ENCODE results near the gene BAG3.
"Not testable (repeated sequence)": the region's sequence is repeated elsewhere in the genome, so short reads cannot be mapped to it uniquely, and the experiment has no call there.

Gene BAG3

DNA sequence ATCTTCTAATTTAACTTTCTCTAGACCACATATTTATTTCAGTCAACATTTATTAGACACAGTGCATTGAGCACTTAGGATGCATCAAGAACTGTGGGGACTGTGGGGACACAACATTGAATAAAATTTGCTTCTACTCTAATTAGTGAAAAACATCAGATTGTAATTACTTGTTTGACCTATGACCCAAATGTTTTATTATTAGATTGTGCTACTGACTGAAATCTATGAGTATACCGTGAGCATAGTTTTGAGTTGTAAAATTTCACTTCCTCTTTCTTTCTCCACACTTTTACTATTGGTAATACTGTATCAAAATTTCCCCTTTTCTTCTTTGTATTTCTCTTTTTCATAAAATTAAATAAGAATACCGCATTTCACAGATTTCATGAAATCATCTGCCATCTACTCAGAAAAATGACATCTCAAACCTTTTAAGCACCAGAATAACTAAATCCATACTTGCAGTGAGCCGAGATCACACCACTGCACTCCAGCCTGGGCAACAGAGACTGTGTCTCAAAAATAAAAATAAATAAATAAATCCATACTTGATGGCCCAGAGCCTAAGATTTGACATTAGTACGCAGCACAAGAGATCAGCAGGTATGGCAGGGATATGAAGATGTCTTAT is 49.3 kb downstream of the BAG3 start:
- no peak for DNase-seq

DNA sequence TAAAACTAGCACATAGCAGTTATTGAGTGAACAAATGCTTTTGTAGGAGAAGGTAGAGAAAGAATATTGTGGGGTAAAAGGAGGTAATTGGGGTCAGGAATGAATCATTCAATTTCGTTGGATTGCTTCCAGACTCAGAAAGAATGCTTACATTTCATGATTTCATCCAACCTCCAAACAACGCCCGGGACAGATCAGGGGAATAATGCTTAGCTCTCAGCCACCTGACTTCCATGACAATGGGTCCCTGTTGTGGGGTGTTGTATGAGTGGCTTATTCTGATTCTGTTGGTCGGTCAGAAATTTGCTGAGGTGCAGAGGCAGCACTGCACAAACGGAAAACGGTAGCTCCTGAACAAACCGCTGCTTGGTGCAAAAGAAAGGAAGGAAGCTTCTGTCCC is 50.7 kb downstream of the BAG3 start:
- DNase-seq: no peak

DNA sequence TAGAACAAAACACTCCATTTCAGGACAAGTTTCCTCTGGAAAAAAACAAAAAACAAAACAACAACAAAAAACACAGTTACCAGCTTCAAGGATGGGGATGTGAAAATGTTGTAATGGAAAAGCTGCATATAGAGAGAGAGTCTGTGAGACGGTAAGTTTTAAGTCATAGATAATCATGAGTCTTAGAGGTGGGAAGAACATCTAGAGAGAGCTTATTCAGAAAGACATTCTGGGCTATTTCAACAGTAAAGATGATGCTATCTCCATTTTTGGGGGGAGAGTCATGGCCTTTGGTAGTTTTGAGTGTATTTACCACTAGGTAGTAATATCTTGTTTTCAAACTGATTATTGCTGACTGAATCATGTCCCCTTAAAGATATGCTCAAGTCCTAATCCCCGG is 51.4 kb downstream of the BAG3 start:
- DNase-seq: no peak

DNA sequence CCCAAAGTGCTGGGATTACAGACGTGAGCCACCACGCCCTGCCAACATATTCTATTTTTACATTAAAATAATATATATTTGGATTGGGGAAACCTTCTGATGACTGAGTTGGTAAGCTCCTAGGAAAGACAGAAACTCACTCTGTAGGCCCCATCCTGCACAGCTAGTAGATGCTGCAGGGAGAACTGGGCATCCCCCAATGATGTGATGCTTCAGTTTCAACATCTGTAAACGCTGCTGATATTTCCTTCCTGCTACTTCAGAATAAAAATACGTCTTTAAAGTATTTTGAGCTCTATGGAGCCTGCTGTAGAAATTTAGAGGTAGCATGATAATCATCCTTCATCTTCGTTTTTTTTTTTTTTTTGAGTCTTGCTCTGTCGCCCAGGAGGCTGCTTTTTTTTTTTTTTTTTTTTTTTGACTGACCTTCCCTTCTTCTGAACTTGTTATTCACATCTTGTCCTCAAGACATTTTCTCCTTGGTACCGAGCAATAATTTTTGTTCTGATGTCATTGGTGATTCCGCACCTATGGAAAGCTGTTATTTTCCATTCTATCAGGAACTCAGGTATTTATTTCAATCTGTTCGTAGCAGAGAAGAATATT is 52.8 kb downstream of the BAG3 start:
- no peak for DNase-seq

DNA sequence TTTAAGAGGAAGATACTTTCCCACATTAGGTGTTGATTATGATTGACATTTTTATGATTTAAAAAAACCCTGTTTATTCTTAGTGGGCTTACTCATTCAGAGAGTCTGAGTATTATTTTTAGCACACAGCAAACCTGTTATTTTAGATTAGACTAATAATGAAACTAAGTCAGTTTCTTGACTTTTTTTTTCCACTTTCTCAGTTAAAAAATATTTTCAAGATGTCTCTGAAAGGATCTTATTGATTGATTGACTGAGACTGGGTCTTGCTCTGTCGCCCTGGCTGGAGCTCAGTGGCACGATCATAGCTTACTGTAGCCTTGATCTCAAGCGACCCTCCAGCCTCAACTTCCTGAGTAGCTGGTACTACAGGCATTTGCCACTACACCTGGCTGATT is 54.3 kb downstream of the BAG3 start:
- no peak for DNase-seq

DNA sequence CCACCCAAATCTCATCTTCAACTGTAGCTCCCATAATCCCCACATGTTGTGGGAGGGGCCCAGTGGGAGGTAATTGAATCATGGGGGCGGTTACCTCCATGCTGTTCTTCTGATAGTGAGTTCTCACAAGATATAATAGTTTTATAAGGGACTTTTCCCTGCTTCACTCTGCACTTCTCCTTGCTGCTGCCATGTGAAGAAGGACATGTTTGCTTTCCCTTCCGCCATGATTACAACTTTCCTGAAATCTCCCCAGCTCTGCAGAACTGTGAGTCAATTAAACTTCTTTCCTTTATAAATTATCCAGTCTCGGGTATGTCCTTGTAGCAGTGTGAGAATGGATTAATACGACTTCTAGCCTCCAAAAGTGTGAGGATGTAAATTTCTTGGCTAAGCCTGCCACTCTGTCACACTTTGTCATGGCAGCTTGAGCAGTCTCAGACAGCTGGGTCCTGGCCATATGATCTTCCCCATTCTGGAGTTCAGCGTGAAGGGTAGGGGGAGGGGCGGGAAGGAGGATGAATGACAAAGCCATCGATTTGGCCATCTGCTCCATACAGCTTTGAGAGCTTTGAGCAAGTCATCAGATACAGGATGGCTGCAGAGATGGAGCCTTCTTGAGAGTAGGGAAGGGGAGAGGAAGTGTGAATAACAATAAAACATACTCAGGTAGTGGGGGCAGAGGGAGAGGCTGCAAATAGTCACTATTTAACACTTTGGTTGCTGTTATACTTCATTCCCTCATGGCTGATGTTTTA is 55.5 kb downstream of the BAG3 start:
- peak; percentile 89 for DNase-seq

DNA sequence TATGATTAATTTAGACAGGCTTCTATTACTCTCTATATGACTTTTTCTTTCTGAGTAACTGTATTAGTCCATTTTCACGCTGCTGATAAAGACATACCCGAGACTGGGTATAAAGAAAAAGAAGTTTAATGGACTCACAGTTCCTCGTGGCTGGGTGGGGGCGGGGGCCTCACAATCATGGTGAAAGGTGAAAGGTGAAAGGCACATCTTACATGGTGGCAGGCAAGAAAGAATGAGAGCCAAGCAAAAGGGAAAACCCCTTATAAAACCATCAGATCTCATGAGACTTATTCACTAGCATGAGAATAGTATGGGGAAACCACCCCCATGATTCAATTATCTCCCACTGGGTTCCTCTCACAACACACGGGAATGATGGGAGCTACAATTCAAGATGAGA is 56.2 kb downstream of the BAG3 start:
- DNase-seq: not testable (repeated sequence)

DNA sequence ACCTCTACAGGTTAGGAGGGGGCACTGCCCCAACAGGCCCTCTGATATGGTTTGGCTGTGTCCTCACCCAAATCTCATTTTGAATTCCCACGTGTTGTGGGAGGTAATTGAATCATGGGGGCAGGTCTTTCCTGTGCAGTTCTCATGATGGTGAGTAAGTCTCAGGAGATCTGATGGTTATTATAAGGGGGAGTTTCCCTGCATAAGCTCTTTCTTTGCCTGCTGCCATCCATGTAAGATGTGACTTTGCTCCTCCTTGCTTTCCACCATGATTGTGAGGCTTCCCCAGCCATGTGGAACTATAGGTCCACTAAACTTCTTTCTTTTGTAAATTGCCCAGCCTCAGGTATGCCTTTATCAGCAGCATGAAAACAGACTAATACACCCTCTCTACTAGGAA is 59.8 kb downstream of the BAG3 start:
- DNase-seq: not testable (repeated sequence)

DNA sequence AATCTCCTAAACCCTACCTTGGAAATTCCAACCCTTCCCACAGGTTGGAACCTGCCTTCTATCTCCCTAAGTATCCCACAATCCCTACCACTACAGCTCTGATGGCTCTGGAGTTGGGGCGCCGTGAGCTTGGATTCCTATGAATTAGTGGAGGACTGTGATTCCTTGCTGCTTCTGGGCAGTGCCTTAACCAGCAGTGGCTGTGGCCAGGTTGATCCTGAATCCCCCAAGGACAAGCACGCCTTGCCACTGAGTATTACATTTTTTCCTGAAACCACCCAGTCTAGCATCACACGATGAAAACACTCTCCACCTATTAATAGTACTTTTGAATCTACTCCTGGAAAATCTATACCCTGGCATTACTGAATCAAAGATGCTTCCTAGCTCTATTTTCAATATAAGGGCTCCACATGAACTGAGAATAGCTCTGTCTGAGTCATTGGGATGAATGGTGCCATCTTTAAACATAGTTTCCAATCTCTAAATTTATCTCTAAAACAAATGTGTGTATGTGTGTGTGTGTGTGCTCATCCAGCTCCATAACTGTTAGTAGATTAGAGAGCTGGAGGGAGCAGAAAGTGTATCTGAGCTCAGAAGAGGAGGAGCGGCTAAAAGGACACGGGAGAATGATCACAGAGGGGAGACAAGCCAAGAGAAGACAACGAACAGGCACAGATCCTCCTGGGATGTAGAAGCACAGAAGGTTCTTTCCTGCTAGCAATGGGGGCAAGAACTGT is 62.7 kb downstream of the BAG3 start:
- DNase-seq: no peak

DNA sequence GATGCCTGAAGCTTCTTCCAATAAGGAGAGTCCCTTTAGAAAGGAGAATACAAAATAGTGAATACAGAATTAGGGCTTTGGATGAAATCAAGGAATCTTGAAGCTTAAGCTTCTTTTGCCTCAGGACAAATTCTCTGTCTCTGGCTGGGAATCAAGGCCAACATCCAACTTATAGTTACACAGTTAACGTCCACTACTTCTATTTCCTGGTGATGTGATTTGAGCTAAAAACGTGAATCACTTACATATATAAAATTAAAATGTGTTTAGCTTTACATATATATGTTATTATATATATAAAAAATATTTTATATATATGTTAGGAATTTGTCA is 63.3 kb downstream of the BAG3 start:
- no peak for DNase-seq

DNA sequence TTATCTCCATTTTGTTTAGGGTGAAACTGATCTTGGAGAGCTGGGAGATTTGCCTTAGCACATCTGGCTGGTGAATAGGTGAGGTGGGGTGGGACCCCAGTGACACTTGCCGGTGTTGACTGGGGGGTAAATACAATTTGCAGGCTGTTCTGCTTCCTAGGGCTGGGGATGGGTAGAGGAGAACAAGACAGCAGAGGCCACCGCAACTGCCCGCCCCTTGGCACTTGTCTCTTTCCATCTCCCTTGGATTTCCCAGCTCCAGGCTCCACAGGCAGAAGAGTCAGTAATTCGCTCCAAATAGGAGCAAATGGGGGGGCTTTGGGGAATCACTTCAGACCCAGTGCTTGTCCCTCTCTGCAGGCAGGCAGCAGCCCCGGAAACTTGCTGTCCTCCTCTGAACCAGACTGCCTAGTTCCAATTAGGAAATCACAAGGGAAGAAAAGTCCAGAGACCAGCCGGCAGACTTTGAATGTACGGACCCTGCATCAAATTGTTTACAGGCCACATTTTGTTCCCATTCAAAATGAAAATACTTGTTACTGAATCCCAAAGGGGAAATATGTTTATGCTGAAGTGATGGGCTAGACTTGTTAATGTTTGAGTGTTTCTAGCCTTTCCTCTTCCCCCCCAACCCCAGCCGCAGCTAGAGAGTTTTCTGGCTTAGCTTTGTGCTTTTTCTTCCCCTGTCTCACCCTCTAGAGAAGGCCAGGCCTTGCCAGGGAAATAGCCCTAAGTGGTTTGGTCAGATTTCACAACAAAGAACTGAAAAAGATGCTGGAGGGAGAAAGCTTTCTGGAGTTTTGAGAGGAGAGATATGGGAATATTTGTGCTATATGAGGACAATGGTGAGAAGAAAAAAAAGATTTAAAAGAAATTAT is 64.7 kb downstream of the BAG3 start:
- DNase-seq: no peak

DNA sequence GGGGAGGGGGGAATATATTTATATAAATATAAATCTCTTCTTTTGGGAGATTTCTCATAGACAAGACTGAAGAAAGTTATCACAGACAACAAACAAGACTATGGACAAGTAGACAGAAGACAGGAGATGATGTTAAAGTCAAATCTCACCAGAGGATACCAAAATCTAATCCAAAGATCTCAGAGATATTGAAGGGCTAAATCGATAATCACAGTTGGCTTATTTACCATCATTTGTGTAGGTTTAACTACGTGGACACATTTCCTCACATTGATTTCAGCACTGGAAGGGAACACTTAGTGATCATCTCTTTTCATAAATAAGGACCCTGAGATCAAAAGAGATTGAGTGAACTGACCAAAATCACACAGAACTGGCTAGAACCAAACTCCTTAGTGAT is 72.0 kb downstream of the BAG3 start:
- no peak for DNase-seq

DNA sequence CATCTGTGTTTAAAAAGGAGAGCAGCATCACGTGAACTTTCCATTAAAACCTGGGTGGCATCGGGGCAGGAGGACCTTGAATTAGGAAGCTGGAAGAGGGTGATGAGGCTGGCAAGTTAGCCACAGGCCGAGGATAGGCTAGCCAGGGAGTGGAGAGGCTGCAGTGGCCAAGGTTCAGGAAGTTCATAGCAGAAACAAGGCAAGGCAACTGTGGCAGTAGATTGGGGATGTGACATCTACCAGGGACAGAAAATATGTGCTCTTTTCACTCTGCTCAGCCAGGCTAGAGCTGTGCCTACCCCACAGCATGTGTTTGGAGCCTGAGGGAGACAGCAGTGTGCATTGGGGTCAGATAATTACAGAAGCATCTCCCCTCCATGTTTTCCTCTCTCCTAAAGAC is 72.4 kb downstream of the BAG3 start:
- no peak for DNase-seq

DNA sequence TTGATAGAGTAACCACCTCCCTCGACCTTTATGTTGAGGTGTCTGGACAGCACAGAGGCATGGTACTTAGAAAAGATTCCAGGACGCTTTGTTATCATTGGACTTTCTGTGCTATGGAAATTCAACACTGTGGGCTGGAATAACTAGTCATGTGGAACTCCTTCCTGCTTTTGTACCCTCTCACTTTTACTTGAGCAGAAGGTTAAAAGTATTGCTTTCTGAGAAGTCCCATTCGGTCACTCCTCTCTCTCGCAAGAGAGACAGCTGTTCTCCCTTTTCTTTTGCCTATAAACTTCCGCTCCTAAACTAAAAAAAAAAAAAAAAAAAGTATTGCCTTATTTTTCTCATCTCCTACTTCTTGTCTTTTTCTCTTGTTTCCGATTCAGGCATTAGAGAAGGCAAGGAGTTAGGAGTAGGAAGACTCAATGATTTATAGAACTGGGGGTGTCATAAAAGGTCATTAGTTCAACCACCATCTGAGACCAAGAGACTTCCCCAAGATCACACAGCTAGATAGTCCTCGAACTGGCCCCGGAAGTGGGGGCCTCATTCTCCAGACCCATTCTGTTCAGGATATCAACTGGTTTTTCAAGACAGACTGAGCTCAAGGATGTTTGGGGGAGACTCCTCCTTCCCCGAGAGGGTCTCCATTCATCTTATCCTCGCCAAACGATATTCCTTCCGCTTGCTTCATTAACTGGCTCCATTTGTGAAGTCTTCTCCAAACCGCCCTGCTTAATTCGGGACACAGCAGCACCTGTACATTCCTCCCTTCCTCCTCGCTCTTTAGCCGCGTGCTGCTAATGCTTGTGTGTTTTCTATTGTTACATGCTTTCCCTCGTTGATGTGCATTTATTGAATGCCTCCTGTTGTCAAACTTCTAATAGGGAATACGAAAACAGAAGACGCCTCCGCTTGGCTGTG is 73.7 kb downstream of the BAG3 start:
- DNase-seq: peak; percentile 41

DNA sequence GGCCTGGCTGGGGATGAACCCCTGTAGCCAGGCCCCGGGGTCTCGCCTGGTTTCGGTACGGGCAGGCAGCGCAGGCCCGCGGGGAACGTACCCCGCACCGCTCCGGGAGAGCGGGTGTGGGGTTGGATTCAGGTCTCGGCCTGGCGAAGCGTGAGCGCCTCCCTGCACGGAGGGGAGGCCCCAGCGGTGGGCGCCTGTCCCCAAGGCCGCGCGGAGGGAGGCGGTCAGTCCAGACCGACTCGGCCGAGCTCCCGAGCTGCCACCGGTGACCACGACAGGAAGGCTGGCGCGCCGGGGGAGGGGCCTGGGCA is 74.3 kb downstream of the BAG3 start:
- no peak for DNase-seq

DNA sequence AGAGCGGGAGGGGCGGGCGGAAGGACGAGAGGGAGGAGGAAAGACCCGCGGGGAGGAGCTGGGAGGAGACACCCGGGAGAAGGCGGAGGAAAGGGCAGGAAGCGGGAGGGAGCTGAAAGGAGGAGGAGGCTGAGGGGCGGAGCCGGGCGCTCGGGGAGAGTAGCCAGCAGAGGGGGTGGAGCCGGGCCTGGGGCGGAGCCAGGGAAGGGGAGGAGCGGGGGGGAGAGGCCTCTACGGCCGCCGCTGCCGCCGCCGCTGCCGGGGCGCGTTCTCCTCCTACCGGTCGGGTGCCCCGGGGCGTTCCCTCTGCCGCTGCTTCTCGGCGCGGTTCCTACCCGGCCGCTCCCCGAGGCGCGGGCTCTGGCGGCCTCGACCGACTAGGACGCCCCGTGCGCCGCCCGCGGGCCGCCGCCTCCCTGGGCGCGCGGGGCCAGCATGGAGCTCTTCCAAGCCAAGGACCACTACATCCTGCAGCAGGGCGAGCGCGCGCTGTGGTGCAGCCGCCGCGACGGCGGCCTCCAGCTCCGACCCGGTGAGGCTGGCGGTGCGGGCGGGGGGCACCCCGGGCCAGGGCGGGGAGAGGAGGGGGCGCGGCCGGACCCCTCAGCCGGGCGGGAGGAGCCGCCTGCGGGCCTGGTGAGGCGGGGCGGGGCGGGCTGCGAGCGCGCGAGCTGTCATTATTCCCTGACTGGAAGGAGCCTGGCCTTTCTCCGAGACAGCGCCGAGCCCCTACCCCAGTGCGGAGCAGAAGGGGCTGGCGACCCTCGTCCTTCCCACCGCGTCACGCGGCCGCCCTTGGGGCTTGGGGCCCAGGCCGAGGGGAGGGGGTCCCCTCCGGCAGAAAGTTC is 74.9 kb downstream of the BAG3 start, which contains the start of gene INPP5F:
TSS of gene INPP5F (plus strand) at position 223 of the 848 bp plus-strand sequence. CDS start at position 436, 213 bp downstream.
- peak; percentile 93 for DNase-seq

DNA sequence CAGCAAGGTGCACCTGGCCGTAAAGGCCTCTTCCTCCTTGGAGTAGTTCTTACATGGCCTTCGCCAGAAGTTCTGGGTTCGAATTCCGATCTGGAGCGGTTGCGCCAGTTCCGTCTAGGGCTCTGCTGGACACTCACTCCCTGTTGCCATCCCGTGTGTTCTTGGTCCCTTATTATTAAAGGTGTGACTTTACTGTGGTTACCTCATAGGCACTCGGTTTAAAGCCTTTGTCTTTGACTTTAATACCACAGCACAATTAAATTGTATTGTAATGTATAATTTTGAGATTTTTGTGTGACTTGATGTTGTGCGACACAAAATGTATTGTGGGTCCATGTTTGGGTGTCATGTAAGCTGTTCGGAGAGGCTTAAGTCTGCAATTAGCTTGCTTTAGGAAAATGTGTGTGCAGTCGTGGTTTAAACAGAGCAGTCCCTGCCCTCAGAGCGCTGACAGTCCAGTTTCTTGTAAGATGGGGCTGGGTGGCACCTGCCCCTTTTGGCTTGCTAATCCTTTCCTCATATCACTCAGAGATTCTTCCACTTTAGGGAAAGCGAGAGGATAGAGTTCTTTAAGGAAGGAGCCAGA is 75.6 kb downstream of the BAG3 start:
- no peak for DNase-seq
